ENCODE data around the gene LBP.

The LBP gene

DNA sequence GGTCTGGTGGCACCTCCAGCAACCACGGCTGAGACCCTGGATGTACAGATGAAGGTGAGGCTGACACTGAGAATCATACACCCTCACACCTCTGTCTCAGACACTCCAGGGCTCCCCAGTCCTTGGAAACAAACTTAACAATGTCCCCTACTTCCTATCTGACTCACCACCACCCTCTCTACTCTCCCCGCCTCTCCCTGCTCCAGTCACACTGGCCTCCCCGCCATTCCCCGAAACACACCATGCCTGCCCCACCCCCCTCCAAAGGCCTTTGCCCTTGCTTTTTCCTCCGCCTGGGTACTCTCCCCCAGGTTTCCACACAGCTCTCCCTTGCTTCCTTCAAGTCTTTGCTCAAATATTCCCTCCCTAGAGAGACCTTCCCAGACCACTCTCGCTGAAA lies 26.1 kb upstream of the LBP start:
- Histone ChIP-seq H3K27ac (ENCODE audit: extremely low read depth, low read depth, low read length) (no peak overlapping the region), H3K4me1 (ENCODE audit: control insufficient read depth, insufficient read depth, low read length) (no peaks in the 10 kb centered on the region), H3K9me3 (ENCODE audit: control insufficient read depth, insufficient read depth, low read depth, low read length) (no peaks in the 10 kb centered on the region), H3K36me3 (ENCODE audit: control insufficient read depth in 2 of 2, insufficient read depth in 1 of 2, low read length in 2 of 2) (no peaks in the 10 kb centered on the region), H3K4me3 (ENCODE audit: low read depth, low read length) (no peak overlapping the region)
- ChIA-PET CTCF (interaction anchor here (0.7 to 0.8 kb wide), 3 partner anchors 34 to 338 kb away, joined by 4 to 5 read pairs (median 4); no protein-coding TSS in a partner anchor), POLR2A (no interaction called here)
- TF ChIP-seq ZNF274 (IDR thresholded peaks at IDR 0.05; ENCODE audit: low read length) (no peak), ZNF274 (tag by site-specific recombination; IDR thresholded peaks at IDR 0.05; ENCODE audit: borderline replicate concordance) (no peak), HOXD13 (CRISPR knock-in tag; IDR thresholded peaks at IDR 0.05; ENCODE audit: borderline replicate concordance) (no peak), SP3 (tag by site-specific recombination; IDR thresholded peaks at IDR 0.05) (no peak), ZNF2 (tag by site-specific recombination; IDR thresholded peaks at IDR 0.05) (no peak), ZNF157 (tag by site-specific recombination; IDR thresholded peaks at IDR 0.05) (no peak), ZNF558 (tag by site-specific recombination; IDR thresholded peaks at IDR 0.05) (no peak), ZNF548 (tag by site-specific recombination; IDR thresholded peaks at IDR 0.05) (no peak), SETDB1 (IDR thresholded peaks at IDR 0.05; ENCODE audit: insufficient read length, low read length) (no peak), ZNF791 (tag by site-specific recombination; IDR thresholded peaks at IDR 0.05) (no peak), ZNF184 (tag by site-specific recombination; IDR thresholded peaks at IDR 0.05) (no peak), ELK4 (IDR thresholded peaks at IDR 0.05; ENCODE audit: borderline replicate concordance, low read depth, low read length) (no peak)
- TF ChIP-seq, protein P1, sequence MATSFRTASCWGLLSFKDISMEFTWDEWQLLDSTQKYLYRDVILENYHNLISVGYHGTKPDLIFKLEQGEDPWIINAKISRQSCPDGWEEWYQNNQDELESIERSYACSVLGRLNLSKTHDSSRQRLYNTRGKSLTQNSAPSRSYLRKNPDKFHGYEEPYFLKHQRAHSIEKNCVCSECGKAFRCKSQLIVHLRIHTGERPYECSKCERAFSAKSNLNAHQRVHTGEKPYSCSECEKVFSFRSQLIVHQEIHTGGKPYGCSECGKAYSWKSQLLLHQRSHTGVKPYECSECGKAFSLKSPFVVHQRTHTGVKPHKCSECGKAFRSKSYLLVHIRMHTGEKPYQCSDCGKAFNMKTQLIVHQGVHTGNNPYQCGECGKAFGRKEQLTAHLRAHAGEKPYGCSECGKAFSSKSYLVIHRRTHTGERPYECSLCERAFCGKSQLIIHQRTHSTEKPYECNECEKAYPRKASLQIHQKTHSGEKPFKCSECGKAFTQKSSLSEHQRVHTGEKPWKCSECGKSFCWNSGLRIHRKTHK (tag by site-specific recombination; IDR thresholded peaks at IDR 0.05) = no peak
- TF ChIP-seq, protein P2, sequence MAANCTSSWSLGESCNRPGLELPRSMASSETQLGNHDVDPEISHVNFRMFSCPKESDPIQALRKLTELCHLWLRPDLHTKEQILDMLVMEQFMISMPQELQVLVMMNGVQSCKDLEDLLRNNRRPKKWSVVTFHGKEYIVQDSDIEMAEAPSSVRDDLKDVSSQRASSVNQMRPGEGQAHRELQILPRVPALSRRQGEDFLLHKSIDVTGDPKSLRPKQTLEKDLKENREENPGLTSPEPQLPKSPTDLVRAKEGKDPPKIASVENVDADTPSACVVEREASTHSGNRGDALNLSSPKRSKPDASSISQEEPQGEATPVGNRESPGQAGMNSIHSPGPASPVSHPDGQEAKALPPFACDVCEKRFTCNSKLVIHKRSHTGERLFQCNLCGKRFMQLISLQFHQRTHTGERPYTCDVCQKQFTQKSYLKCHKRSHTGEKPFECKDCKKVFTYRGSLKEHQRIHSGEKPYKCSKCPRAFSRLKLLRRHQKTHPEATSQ (tag by site-specific recombination; IDR thresholded peaks at IDR 0.05) = no peak
- TF ChIP-seq, protein P3, sequence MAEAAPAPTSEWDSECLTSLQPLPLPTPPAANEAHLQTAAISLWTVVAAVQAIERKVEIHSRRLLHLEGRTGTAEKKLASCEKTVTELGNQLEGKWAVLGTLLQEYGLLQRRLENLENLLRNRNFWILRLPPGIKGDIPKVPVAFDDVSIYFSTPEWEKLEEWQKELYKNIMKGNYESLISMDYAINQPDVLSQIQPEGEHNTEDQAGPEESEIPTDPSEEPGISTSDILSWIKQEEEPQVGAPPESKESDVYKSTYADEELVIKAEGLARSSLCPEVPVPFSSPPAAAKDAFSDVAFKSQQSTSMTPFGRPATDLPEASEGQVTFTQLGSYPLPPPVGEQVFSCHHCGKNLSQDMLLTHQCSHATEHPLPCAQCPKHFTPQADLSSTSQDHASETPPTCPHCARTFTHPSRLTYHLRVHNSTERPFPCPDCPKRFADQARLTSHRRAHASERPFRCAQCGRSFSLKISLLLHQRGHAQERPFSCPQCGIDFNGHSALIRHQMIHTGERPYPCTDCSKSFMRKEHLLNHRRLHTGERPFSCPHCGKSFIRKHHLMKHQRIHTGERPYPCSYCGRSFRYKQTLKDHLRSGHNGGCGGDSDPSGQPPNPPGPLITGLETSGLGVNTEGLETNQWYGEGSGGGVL (tag by site-specific recombination; IDR thresholded peaks at IDR 0.05) = no peak
- TF ChIP-seq, protein P4, sequence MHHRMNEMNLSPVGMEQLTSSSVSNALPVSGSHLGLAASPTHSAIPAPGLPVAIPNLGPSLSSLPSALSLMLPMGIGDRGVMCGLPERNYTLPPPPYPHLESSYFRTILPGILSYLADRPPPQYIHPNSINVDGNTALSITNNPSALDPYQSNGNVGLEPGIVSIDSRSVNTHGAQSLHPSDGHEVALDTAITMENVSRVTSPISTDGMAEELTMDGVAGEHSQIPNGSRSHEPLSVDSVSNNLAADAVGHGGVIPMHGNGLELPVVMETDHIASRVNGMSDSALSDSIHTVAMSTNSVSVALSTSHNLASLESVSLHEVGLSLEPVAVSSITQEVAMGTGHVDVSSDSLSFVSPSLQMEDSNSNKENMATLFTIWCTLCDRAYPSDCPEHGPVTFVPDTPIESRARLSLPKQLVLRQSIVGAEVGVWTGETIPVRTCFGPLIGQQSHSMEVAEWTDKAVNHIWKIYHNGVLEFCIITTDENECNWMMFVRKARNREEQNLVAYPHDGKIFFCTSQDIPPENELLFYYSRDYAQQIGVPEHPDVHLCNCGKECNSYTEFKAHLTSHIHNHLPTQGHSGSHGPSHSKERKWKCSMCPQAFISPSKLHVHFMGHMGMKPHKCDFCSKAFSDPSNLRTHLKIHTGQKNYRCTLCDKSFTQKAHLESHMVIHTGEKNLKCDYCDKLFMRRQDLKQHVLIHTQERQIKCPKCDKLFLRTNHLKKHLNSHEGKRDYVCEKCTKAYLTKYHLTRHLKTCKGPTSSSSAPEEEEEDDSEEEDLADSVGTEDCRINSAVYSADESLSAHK (tag by site-specific recombination; IDR thresholded peaks at IDR 0.05) = no peak
- TF ChIP-seq, protein P5, sequence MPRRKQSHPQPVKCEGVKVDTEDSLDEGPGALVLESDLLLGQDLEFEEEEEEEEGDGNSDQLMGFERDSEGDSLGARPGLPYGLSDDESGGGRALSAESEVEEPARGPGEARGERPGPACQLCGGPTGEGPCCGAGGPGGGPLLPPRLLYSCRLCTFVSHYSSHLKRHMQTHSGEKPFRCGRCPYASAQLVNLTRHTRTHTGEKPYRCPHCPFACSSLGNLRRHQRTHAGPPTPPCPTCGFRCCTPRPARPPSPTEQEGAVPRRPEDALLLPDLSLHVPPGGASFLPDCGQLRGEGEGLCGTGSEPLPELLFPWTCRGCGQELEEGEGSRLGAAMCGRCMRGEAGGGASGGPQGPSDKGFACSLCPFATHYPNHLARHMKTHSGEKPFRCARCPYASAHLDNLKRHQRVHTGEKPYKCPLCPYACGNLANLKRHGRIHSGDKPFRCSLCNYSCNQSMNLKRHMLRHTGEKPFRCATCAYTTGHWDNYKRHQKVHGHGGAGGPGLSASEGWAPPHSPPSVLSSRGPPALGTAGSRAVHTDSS (tag by site-specific recombination; IDR thresholded peaks at IDR 0.05) = no peak
- TF ChIP-seq, protein P6, sequence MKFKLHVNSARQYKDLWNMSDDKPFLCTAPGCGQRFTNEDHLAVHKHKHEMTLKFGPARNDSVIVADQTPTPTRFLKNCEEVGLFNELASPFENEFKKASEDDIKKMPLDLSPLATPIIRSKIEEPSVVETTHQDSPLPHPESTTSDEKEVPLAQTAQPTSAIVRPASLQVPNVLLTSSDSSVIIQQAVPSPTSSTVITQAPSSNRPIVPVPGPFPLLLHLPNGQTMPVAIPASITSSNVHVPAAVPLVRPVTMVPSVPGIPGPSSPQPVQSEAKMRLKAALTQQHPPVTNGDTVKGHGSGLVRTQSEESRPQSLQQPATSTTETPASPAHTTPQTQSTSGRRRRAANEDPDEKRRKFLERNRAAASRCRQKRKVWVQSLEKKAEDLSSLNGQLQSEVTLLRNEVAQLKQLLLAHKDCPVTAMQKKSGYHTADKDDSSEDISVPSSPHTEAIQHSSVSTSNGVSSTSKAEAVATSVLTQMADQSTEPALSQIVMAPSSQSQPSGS (tag by site-specific recombination; IDR thresholded peaks at IDR 0.05; ENCODE audit: low read depth) = no peak
